GM20000 (cell line): Measurements from ENCODE around the gene CLDN6.

Experiments
- DNase-seq: peaks from one replicate; pipeline ENCODE4 v3.0.0; 2012; ENCODE audit warnings: low spot score
- CTCF ChIP-seq: IDR thresholded peaks from 2 replicates; pipeline ENCODE4 v1.5.1; 2012; ENCODE audit warnings: mild to moderate bottlenecking, control low read depth; ENCODE audit errors: extremely low read depth, missing control alignments

Gene CLDN6

GRCh38 chr16:2996298-2996697 is 21.7 kb downstream of the CLDN6 start:
- DNase-seq, result no peak
- no peak for TF ChIP-seq CTCF

GRCh38 chr16:2992383-2993081 is 25.5 kb downstream of the CLDN6 start:
- no peak for DNase-seq
- TF ChIP-seq CTCF, result no peak

- DNase-seq, result no peak
- TF ChIP-seq CTCF, result no peak
Observed at GRCh38 chr16:2991566-2992261, 26.3 kb downstream of the CLDN6 start.

GRCh38 chr16:2990891-2991290 is 27.1 kb downstream of the CLDN6 start:
- TF ChIP-seq CTCF, result no peak
- DNase-seq, result no peak

- no peak for DNase-seq
- TF ChIP-seq CTCF, result no peak
Observed at GRCh38 chr16:2988590-2989099, 29.3 kb downstream of the CLDN6 start.

GRCh38 chr16:2987833-2988232 is 30.1 kb downstream of the CLDN6 start:
- no peak for DNase-seq
- no peak for TF ChIP-seq CTCF

- DNase-seq, result no peak
- TF ChIP-seq CTCF, result no peak
Observed at GRCh38 chr16:2987286-2987685, 30.7 kb downstream of the CLDN6 start.
